Measurements from ENCODE around the gene KRTAP4-2. TPM values are rescaled to one million over a fixed set of nuclear protein-coding genes. Genes with fewer than 3 reads are reported as not detected.
"Not testable (repeated sequence)": the region's sequence is repeated elsewhere in the genome, so short reads cannot be mapped to it uniquely, and the experiment has no call there.

Gene KRTAP4-2
- total and polyA plus RNA-seq, 7 donors: not detected

GRCh38 chr17:41153856-41154255 lies 24.2 kb downstream of the KRTAP4-2 start:
- DNase-seq (no peak), ATAC-seq (no peak)
- Histone ChIP-seq H3K4me3 (no peak overlapping the region), H3K27ac (no peak overlapping the region), H3K9me3 (no peaks in the 10 kb centered on the region), H3K36me3 (ENCODE audit: insufficient read depth in 1 of 2, low read depth in 1 of 2) (no peaks in the 10 kb centered on the region), H3K4me1 (no peaks in the 10 kb centered on the region), H3K27me3 (ENCODE audit: insufficient read depth in 3 of 3, low read length in 2 of 3) (peaks cover 0 to 10% (median 2%) of the 10 kb centered on the region in 3 donors)
- TF ChIP-seq CTCF (IDR thresholded peaks at IDR 0.05): no peak
- WGBS, 3 donors: 35 to 52% (median 42%) methylated on average over 2 of the region's 2 CpGs
- intact Hi-C loops (cut with DNase I): no loop called here

GRCh38 chr17:41151525-41151924 lies 26.5 kb downstream of the KRTAP4-2 start:
- Histone ChIP-seq H3K4me1 (no peaks in the 10 kb centered on the region), H3K27me3 (ENCODE audit: insufficient read depth in 3 of 3, low read length in 2 of 3) (peaks cover 0 to 10% (median 2%) of the 10 kb centered on the region in 3 donors), H3K9me3 (no peaks in the 10 kb centered on the region), H3K27ac (no peak overlapping the region), H3K4me3 (no peak overlapping the region), H3K36me3 (ENCODE audit: insufficient read depth in 1 of 2, low read depth in 1 of 2) (no peaks in the 10 kb centered on the region)
- ATAC-seq: no peak
- TF ChIP-seq CTCF (IDR thresholded peaks at IDR 0.05): no peak
- intact Hi-C loops (cut with DNase I): no loop called here
- DNase-seq: no peak
- 77 to 82% (median 78%) methylated on average over 2 of the region's 2 CpGs for WGBS, 3 donors

- H3K9me3 ChIP-seq: no peaks in the 10 kb centered on the region
- peaks cover 0 to 2% (median 2%) of the 10 kb centered on the region in 3 donors for H3K27me3 ChIP-seq (ENCODE audit: insufficient read depth in 3 of 3, low read length in 2 of 3)
- H3K27ac ChIP-seq: no peak overlapping the region
- no peak overlapping the region for H3K4me3 ChIP-seq
- DNase-seq (no peak), ATAC-seq (no peak)
- no peak for TF ChIP-seq CTCF (IDR thresholded peaks at IDR 0.05)
- intact Hi-C loops (cut with DNase I): no loop called here
- H3K4me1 ChIP-seq: no peaks in the 10 kb centered on the region
- no peaks in the 10 kb centered on the region for H3K36me3 ChIP-seq (ENCODE audit: insufficient read depth in 1 of 2, low read depth in 1 of 2)
- WGBS, 3 donors: 83 to 88% (median 87%) methylated on average over 4 of the region's 4 CpGs
These were observed 28.0 kb downstream of the KRTAP4-2 start for GRCh38 chr17:41150026-41150425.

GRCh38 chr17:41149652-41149985 lies 28.4 kb downstream of the KRTAP4-2 start, which contains the start of gene KRTAP4-5:
Gene KRTAP4-5 (minus strand): TSS chr17:41149825. CDS start chr17:41149767, 58 bp downstream.
- Histone ChIP-seq H3K4me3 (no peak within 1 kb of the TSS), H3K27me3 (ENCODE audit: insufficient read depth in 3 of 3, low read length in 2 of 3) (peaks cover 0 to 2% (median 0%) of the 10 kb centered on the region in 3 donors), H3K27ac (no peak within 1 kb of the TSS), H3K36me3 (ENCODE audit: insufficient read depth in 1 of 2, low read depth in 1 of 2) (no peaks in the 10 kb centered on the region), H3K4me1 (no peaks in the 10 kb centered on the region), H3K9me3 (no peaks in the 10 kb centered on the region)
- intact Hi-C loops (cut with DNase I): no loop called here
- ATAC-seq: no peak
- DNase-seq: no peak
- no peak for TF ChIP-seq CTCF (IDR thresholded peaks at IDR 0.05)
- 55 to 58% (median 56%) methylated on average over 2 of the region's 2 CpGs for WGBS, 3 donors

- H3K36me3 ChIP-seq (ENCODE audit: insufficient read depth in 1 of 2, low read depth in 1 of 2); H3K4me1 ChIP-seq; DNase-seq; ATAC-seq; H3K9me3 ChIP-seq; intact Hi-C loops (cut with DNase I); H3K4me3 ChIP-seq; H3K27me3 ChIP-seq (ENCODE audit: insufficient read depth in 3 of 3, low read length in 2 of 3); H3K27ac ChIP-seq: not testable (repeated sequence)
- 74 to 76% (median 75%) methylated on average over 10 of the region's 10 CpGs for WGBS, 3 donors
These were observed 28.9 kb downstream of the KRTAP4-2 start for GRCh38 chr17:41148971-41149651.
